BLaER1 (cell line): Measurements from ENCODE around the gene FBLN1.
A peak's percentile ranks its signal among the peaks of the same experiment; 100 is the strongest.

Experiments used
- H3K27ac ChIP-seq: shearing (Covaris generic); formaldehyde crosslinking; 2 replicates; pipeline ENCODE4 v1.8.1; 2022
- H3K27me3 ChIP-seq: shearing (Covaris generic); formaldehyde crosslinking; 2 replicates; pipeline ENCODE4 v1.8.1; 2022
- H3K36me3 ChIP-seq: shearing (Covaris generic); formaldehyde crosslinking; 2 replicates; pipeline ENCODE4 v1.8.1; 2022
- H3K4me1 ChIP-seq: shearing (Covaris generic); formaldehyde crosslinking; 2 replicates; pipeline ENCODE4 v1.8.1; 2022
- H3K4me2 ChIP-seq: shearing (Covaris generic); formaldehyde crosslinking; 2 replicates; pipeline ENCODE4 v1.8.1; 2022
- H3K4me3 ChIP-seq: shearing (Covaris generic); formaldehyde crosslinking; 2 replicates; pipeline ENCODE4 v1.8.1; 2022
- H3K9ac ChIP-seq: shearing (Covaris generic); formaldehyde crosslinking; 2 replicates; pipeline ENCODE4 v1.8.1; 2022
- H3K9me3 ChIP-seq: shearing (Covaris generic); formaldehyde crosslinking; 2 replicates; pipeline ENCODE4 v1.8.1; 2022
- H4K20me1 ChIP-seq: shearing (Covaris generic); formaldehyde crosslinking; 2 replicates; pipeline ENCODE4 v1.8.1; 2022
- Cebpa-rat ChIP-seq: shearing (Covaris generic); IDR thresholded peaks from 2 replicates; pipeline ENCODE4 v1.8.1; 2022

FBLN1 gene

GRCh38 chr22:45510376-45511232 is 7.9 kb downstream of the FBLN1 start:
- Histone ChIP-seq H3K4me1 (peaks cover 86% of the 10 kb centered on the region), H3K4me2 (peak overlapping the region; percentile 49; the same call in 1 of the 2 replicates), H3K9me3 (no peaks in the 10 kb centered on the region), H4K20me1 (peaks cover 63% of the 10 kb centered on the region), H3K36me3 (peaks cover 34% of the 10 kb centered on the region), H3K27me3 (no peaks in the 10 kb centered on the region), H3K27ac (no peak overlapping the region), H3K4me3 (no peak overlapping the region), H3K9ac (no peak overlapping the region)
- TF ChIP-seq Cebpa-rat = no peak

DNA sequence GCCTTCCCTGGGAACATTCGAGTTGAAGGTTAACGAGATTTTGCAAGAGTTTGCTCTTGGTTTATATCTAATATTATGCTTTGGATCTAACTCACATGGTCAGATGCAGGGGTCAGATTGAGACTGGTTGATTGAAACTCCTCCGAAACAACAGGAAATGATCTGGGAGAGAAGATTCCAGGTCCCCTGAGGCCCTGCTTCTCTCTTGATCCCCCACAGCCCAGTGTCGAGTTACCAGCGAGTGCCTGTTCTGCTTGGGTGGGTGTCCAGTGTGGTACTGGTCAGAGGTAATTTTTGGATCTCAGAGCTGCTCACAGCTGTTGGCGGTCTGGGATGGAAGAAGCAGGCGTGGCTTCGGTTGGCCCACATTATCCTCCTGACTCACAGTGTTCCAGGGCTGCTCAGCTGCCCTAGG is 9.2 kb downstream of the FBLN1 start:
- Histone ChIP-seq H3K4me3 (no peak overlapping the region), H3K36me3 (peaks cover 46% of the 10 kb centered on the region), H3K27me3 (no peaks in the 10 kb centered on the region), H3K9me3 (no peaks in the 10 kb centered on the region), H3K4me1 (peaks cover 86% of the 10 kb centered on the region), H3K9ac (no peak overlapping the region), H3K27ac (no peak overlapping the region), H3K4me2 (peak overlapping the region; percentile 36), H4K20me1 (peaks cover 76% of the 10 kb centered on the region)
- no peak for TF ChIP-seq Cebpa-rat

DNA sequence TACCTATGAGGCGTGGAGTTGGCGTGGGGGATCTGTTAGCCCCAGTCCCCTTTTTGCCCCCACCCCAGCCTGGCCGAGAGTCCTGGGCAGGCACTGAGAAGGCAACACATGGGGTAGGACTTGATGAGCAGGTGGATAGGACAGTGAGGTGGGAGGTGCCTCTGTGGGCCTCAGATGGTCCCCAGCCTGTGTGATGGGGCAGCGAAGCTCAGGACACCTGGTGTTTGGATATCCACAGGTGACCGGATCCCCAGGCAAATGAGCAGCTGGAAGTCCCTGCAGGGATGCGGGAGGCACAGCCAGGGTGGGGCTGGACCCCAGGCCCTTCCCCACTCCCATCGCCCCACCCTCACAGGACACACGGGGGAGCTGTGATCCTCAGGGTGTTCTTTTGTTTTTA is 9.7 kb downstream of the FBLN1 start:
- peak overlapping the region; percentile 40; the same call in 1 of the 2 replicates for H3K4me2 ChIP-seq
- H3K27me3 ChIP-seq = no peaks in the 10 kb centered on the region
- TF ChIP-seq Cebpa-rat = no peak
- no peak overlapping the region for H3K4me3 ChIP-seq
- peaks cover 50% of the 10 kb centered on the region for H3K36me3 ChIP-seq
- H3K9me3 ChIP-seq = no peaks in the 10 kb centered on the region
- peaks cover 81% of the 10 kb centered on the region for H4K20me1 ChIP-seq
- peaks cover 86% of the 10 kb centered on the region for H3K4me1 ChIP-seq
- no peak overlapping the region for H3K27ac ChIP-seq
- no peak overlapping the region for H3K9ac ChIP-seq

DNA sequence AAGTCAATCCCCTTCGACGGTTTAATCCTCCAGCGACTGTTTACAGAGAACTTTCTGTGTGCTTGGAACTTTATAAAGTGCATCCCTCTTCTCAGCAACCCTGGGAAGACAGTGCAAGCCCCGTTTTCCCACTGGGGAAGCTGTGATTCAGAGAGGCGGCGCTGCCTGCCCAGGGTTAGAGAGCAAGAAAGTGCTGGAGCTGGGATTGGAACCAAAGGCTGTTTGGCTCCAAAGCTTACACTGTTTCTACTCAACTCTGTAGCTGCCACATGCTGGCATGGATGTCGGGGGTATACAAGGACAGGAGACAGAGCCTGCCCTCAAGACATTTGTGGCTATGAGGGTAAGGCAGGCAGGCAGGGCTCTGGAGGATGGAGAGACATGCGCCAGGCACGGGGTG is 13.0 kb downstream of the FBLN1 start:
- H3K4me1 ChIP-seq = peaks cover 53% of the 10 kb centered on the region
- H3K36me3 ChIP-seq = peaks cover 68% of the 10 kb centered on the region
- H3K4me3 ChIP-seq = no peak overlapping the region
- peak overlapping the region; percentile 35; the same call in 1 of the 2 replicates for H3K27ac ChIP-seq
- no peaks in the 10 kb centered on the region for H3K27me3 ChIP-seq
- TF ChIP-seq Cebpa-rat = no peak
- 0 out of 2 replicates have a peak overlapping the region, but pooled peaks have one; percentile 3 for H3K9ac ChIP-seq
- H3K4me2 ChIP-seq = peak overlapping the region; percentile 7; the same call in 1 of the 2 replicates
- H4K20me1 ChIP-seq = peaks cover 65% of the 10 kb centered on the region
- H3K9me3 ChIP-seq = no peaks in the 10 kb centered on the region

DNA sequence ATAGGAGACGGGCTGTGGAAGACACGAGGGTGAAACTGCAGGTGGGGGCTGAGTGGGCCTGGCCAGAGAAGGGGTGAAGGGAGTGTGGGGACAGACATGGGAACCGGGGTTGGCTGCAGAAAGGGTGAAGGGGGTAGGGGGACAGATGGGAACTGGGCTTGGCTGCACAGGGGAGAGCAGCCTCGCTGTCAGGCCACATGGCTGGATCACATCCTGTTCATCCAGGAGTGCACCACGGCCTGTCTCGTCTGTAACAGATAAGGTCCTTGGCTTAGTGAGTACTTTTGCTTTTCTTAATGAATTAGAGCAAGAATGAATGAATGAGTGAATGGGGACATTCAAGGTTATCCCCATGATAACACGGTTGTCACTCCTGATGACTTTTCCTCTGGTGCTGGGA is 13.5 kb downstream of the FBLN1 start:
- Histone ChIP-seq H3K9me3 (no peaks in the 10 kb centered on the region), H3K27ac (peak overlapping the region; percentile 41; the same call in 1 of the 2 replicates), H3K4me1 (peaks cover 48% of the 10 kb centered on the region), H3K9ac (no peak overlapping the region), H3K4me2 (peak overlapping the region; percentile 7; the same call in 1 of the 2 replicates), H4K20me1 (peaks cover 63% of the 10 kb centered on the region), H3K4me3 (no peak overlapping the region), H3K36me3 (peaks cover 71% of the 10 kb centered on the region), H3K27me3 (no peaks in the 10 kb centered on the region)
- TF ChIP-seq Cebpa-rat = no peak

DNA sequence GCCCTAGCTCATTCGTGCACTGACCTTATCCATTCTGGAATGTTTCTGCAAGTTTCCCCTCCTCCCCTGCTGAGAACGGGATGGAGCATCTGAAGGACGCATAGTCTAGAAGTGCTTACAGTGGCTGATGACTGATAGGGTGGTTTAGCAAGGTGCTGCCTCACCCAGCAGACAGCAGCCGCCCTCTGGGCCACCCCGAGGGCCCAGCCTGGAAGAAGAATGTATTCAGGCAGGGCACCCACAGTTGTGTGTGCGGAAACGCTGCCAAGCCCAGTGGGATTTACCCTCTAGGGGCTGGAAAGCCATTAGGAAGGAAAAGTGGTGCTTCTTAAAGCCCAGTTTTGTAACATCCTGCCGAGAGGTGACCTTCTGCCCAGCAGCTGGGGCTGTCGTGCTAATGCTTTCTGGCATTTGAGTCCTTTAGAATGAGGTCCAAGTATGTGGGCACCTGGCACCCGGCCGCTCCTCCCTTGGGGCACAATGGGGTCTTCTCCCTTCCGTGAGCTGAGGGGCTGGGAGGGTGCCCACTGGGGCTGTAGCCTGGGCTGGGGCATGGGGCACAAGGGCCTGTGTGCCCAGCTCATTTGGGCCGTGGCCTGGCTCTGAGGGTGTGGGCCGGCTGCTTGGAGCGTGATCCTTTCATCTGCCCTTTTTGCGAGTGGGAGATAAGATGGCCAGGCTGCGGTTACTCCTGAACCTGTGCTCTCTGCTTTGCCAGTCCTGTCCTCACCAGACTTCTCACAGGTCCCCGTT is 14.4 kb downstream of the FBLN1 start:
- Histone ChIP-seq H3K4me1 (peaks cover 39% of the 10 kb centered on the region), H3K27me3 (no peaks in the 10 kb centered on the region), H4K20me1 (peaks cover 56% of the 10 kb centered on the region), H3K4me3 (no peak overlapping the region), H3K27ac (peak overlapping the region; percentile 41; the same call in 1 of the 2 replicates), H3K9me3 (no peaks in the 10 kb centered on the region), H3K36me3 (peaks cover 80% of the 10 kb centered on the region), H3K4me2 (peak overlapping the region; percentile 7; the same call in 1 of the 2 replicates), H3K9ac (peak overlapping the region; percentile 35; the same call in 1 of the 2 replicates)
- no peak for TF ChIP-seq Cebpa-rat

GRCh38 chr22:45518136-45518535 is 15.5 kb downstream of the FBLN1 start:
- peaks cover 46% of the 10 kb centered on the region for H4K20me1 ChIP-seq
- no peak overlapping the region for H3K4me2 ChIP-seq
- no peak overlapping the region for H3K27ac ChIP-seq
- peaks cover 91% of the 10 kb centered on the region for H3K36me3 ChIP-seq
- no peaks in the 10 kb centered on the region for H3K9me3 ChIP-seq
- H3K4me1 ChIP-seq = peaks cover 29% of the 10 kb centered on the region
- H3K9ac ChIP-seq = no peak overlapping the region
- H3K4me3 ChIP-seq = no peak overlapping the region
- H3K27me3 ChIP-seq = no peaks in the 10 kb centered on the region
- no peak for TF ChIP-seq Cebpa-rat

DNA sequence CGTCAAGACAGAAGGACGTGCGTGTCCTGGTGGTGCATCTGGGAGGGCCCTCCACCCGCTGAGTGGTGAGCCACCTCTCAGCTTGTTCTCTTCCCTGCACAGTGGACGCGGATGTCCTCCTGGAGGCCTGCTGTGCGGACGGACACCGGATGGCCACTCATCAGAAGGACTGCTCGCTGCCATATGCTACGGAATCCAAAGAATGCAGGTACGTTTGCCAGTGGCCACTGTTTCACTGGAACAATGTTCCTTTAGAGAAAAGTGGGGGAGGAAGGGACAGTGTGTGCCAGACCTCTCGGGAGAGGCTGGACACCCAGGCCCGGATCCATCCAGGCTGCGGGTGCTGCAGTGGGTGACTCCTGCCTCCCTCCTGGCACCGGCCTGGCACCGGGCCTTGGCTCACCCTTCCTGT is 15.9 kb downstream of the FBLN1 start:
- no peak for TF ChIP-seq Cebpa-rat

GRCh38 chr22:45521178-45521577 is 18.5 kb downstream of the FBLN1 start:
- Histone ChIP-seq H3K27me3 (no peaks in the 10 kb centered on the region), H3K4me2 (no peak overlapping the region), H4K20me1 (peaks cover 20% of the 10 kb centered on the region), H3K9me3 (no peaks in the 10 kb centered on the region), H3K27ac (no peak overlapping the region), H3K9ac (no peak overlapping the region; the same call in 1 of the 2 replicates), H3K4me1 (peaks cover 13% of the 10 kb centered on the region), H3K4me3 (no peak overlapping the region), H3K36me3 (peaks cover 99% of the 10 kb centered on the region)
- no peak for TF ChIP-seq Cebpa-rat

More for the DNA sequence above, 15.9 kb downstream of the FBLN1 start:
- no peaks in the 10 kb centered on the region for H3K9me3 ChIP-seq
- H3K27ac ChIP-seq = no peak overlapping the region
- no peak overlapping the region for H3K4me3 ChIP-seq
- H3K36me3 ChIP-seq = peaks cover 95% of the 10 kb centered on the region
- no peak overlapping the region for H3K9ac ChIP-seq
- peaks cover 24% of the 10 kb centered on the region for H3K4me1 ChIP-seq
- no peak overlapping the region for H3K4me2 ChIP-seq
- H4K20me1 ChIP-seq = peaks cover 42% of the 10 kb centered on the region
- no peaks in the 10 kb centered on the region for H3K27me3 ChIP-seq

DNA sequence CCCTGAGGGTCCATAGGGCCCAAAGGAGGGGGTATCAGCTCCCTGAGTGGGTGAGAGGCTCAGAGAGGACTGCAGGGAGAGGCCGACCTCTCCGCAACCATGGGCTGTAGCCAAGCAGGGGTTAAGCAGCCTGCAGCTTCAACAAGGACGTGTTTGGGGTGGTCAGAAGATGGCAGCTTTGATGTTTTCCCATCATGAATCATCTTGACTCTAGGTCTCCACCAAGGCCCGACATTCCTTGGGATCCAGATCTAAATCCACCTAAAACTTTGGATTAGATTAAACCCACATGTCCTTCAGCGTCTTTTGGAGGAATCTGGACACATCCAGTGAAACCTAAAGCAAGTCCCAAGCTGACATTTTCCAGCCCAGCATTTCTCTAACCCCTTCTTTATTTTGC is 19.8 kb downstream of the FBLN1 start:
- Histone ChIP-seq H3K36me3 (peaks cover 99% of the 10 kb centered on the region), H3K27ac (no peak overlapping the region), H3K9ac (no peak overlapping the region), H3K4me1 (no peaks in the 10 kb centered on the region; the same call in 1 of the 2 replicates), H4K20me1 (peaks cover 7% of the 10 kb centered on the region; the same call in 1 of the 2 replicates), H3K4me2 (no peak overlapping the region), H3K27me3 (no peaks in the 10 kb centered on the region), H3K4me3 (no peak overlapping the region), H3K9me3 (no peaks in the 10 kb centered on the region)
- TF ChIP-seq Cebpa-rat = no peak
